Panc1 (cell line): ENCODE measurements around the gene SPATA16. TPM values are rescaled to one million over a fixed set of nuclear protein-coding genes. Genes with fewer than 3 reads are reported as not detected.
"Not testable (repeated sequence)": the region's sequence is repeated elsewhere in the genome, so short reads cannot be mapped to it uniquely, and the experiment has no call there.

Experiments used
- ATAC-seq: fragments of 200-7000 bp; cut with Tn5 transposase; 2 replicates; pipeline ENCODE4 v1.9.1; 2020; ENCODE audit warnings: mild to moderate bottlenecking, moderate library complexity
- BruUV-seq: library from RNA; stranded (reverse); fragments of 400-500 nt; replicated peaks from 2 replicates; lab custom pipeline; 2021; lab: Mats Ljungman, UMichigan
- CTCF ChIA-PET: fragments of 300-600 bp; sonication (Branson Sonifier 250); formaldehyde crosslinking; loops from one replicate; lab custom pipeline; 2022; ENCODE audit warnings: antibody characterized with exemption; lab: Charles Lee
- POLR2A ChIA-PET: fragments of 300-600 bp; sonication (Branson Sonifier 250); formaldehyde crosslinking; loops from one replicate; lab custom pipeline; 2022; ENCODE audit warnings: antibody characterized with exemption; lab: Charles Lee
- DNase-seq: peaks from one replicate; pipeline ENCODE4 v3.0.0-alpha.2; 2010; ENCODE audit warnings: low read depth, low spot score
- H3K27ac ChIP-seq: 2 replicates; pipeline ENCODE4 v1.5.1; 2011; ENCODE audit warnings: mild to moderate bottlenecking, low read length, inconsistent platforms
- H3K27me3 ChIP-seq: fragments of 200-500 bp; sonication (Bioruptor generic); 2 replicates; pipeline ENCODE4 v1.6.0; 2014; ENCODE audit warnings: low read length, inconsistent platforms; ENCODE audit not compliant: control insufficient read depth, insufficient read depth
- H3K36me3 ChIP-seq: fragments of 200-500 bp; sonication (Bioruptor generic); 2 replicates; pipeline ENCODE4 v1.5.1; 2014; ENCODE audit warnings: inconsistent platforms, mild to moderate bottlenecking, low read length, moderate library complexity; ENCODE audit not compliant: control insufficient read depth, insufficient read depth
- H3K4me1 ChIP-seq: 2 replicates; pipeline ENCODE4 v1.5.1; 2011; ENCODE audit warnings: inconsistent platforms, mild to moderate bottlenecking, low read length, moderate library complexity; ENCODE audit not compliant: control insufficient read depth, insufficient read depth
- H3K4me3 ChIP-seq, 2 experiments: 2 replicates each; pipeline ENCODE4 v1.5.1; 2011 to 2012; ENCODE audit warnings: low read depth in 2 of 2, low read length in 2 of 2, mild to moderate bottlenecking in 2 of 2, inconsistent platforms in 1 of 2, moderate library complexity in 1 of 2
- H3K9me3 ChIP-seq: fragments of 200-500 bp; sonication (Bioruptor generic); 2 replicates; pipeline ENCODE4 v1.5.1; 2014; ENCODE audit warnings: low read depth, mild to moderate bottlenecking, inconsistent platforms, low read length, moderate library complexity; ENCODE audit not compliant: control insufficient read depth, insufficient read depth
- CTCF ChIP-seq: fragments of 450-650 bp; IDR thresholded peaks from 2 replicates; pipeline ENCODE4 v1.5.1; 2017; ENCODE audit warnings: mild to moderate bottlenecking
- POLR2AphosphoS5 ChIP-seq: IDR thresholded peaks from 2 replicates; pipeline ENCODE4 v1.6.1; 2012; ENCODE audit warnings: mild to moderate bottlenecking, low read depth, low read length, moderate library complexity
- REST ChIP-seq, 2 experiments: IDR thresholded peaks; 2 replicates each; pipeline ENCODE4 v1.6.1; 2011 to 2012; ENCODE audit warnings: low read depth in 2 of 2, control low read depth in 1 of 2, low read length in 1 of 2, mild to moderate bottlenecking in 1 of 2, moderate library complexity in 1 of 2; ENCODE audit not compliant: insufficient read depth in 1 of 2
- SIN3A ChIP-seq: IDR thresholded peaks from 2 replicates; pipeline ENCODE4 v1.6.1; 2012; ENCODE audit warnings: low read depth, mild to moderate bottlenecking, low read length, moderate library complexity, borderline replicate concordance; ENCODE audit not compliant: insufficient read depth
- TCF7L2 ChIP-seq: IDR thresholded peaks from 2 replicates; pipeline ENCODE4 v1.6.1; 2011; ENCODE audit warnings: mild to moderate bottlenecking, low read depth, low read length, inconsistent platforms
- in situ Hi-C: cut with HindIII; loops from 2 replicates; pipeline ENCODE4 v1.10.0; 2016; ENCODE audit warnings: low sequenced_read_pairs, low pct_unique_long_range_greater_than_20kb
- intact Hi-C: fragments of 100-400 bp; cut with micrococcal nuclease; formaldehyde crosslinking; loops from one replicate; pipeline ENCODE4 v1.10.0; 2022; ENCODE audit not compliant: unreplicated experiment
- total RNA-seq: library from RNA; stranded (reverse); gene quantifications from one replicate; pipeline ENCODE4 v1.2.1, GENCODE V29; 2021; ENCODE audit not compliant: unreplicated experiment

Gene SPATA16
- total RNA-seq, 1 experiment from 2014 or later: not detected

DNA sequence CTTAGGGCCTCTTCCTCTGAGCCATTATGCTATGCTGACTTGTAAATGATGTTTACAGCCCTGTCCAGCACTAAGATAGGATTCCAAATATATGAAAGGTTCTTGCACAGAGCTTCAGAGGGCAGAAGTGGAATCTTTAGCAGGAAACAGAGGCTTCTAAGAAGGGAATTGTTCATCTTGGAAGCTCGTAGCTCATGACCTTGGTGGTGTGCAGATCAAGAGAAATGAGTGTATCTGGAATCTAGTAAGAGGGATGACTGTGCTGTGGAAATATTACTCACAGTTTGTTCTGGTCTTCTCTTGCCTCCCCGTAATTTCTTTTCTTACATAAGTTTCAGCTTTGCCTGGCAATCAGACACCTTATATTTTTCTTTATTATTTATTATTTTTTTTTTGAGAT, 175.8 kb downstream of the SPATA16 start:
- no peak overlapping the region for H3K27ac ChIP-seq
- H3K36me3 ChIP-seq: no peaks in the 10 kb centered on the region
- CTCF ChIA-PET: no interaction called here
- TF ChIP-seq CTCF: no peak
- no peak for TF ChIP-seq SIN3A
- TF ChIP-seq TCF7L2: no peak
- TF ChIP-seq POLR2AphosphoS5: no peak
- no peak for TF ChIP-seq REST (IDR thresholded peaks at IDR 0.05; ENCODE audit: insufficient read depth in 1 of 2, low read depth in 2 of 2, low read length in 1 of 2)
- ATAC-seq (no peak), DNase-seq (no peak)
- intact Hi-C loops: no loop called here
- no TSS peak for BruUV-seq
- in situ Hi-C loops: no loop called here
- POLR2A ChIA-PET: no interaction called here
- no peaks in the 10 kb centered on the region for H3K4me1 ChIP-seq
- H3K4me3 ChIP-seq: no peak overlapping the region
- H3K9me3 ChIP-seq: no peaks in the 10 kb centered on the region
- H3K27me3 ChIP-seq: no peaks in the 10 kb centered on the region

DNA sequence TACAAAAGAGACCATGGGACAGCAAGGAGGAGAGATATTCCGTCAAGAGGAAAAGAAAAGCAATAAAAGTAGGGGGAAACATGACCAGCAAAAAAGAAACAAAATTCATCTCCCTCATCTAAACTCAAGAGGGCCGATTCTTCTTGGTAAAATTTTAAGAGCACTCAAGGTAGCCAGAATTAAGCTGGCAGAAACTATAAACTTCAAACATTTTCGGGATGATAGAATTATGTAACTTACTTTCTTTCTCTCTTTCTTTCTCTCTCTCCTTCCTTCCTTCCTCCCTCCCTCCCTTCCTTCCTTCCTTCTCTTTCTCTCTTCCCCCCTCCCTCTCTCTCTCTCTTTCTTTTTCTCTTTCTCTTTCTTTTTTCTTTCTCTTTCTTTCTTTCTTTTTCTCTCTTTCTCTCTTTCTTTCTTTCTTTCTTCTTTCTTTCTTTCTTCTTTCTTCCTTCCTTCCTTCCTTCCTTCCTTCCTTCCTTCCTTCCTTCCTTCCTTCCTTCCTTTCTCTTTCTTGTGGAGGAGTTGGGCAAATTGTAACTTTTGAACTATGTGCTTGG, 180.3 kb downstream of the SPATA16 start:
- intact Hi-C loops, H3K27me3 ChIP-seq, H3K4me3 ChIP-seq, DNase-seq, POLR2A ChIA-PET, CTCF ChIA-PET, in situ Hi-C loops, H3K9me3 ChIP-seq, H3K36me3 ChIP-seq, H3K27ac ChIP-seq, BruUV-seq, H3K4me1 ChIP-seq, ATAC-seq: not testable (repeated sequence)

- no peak overlapping the region for H3K4me3 ChIP-seq
- no peak for DNase-seq
- H3K27me3 ChIP-seq: peaks cover 2% of the 10 kb centered on the region; the same call in 1 of the 2 replicates
- ChIA-PET POLR2A (no interaction called here), CTCF (no interaction called here)
- TF ChIP-seq REST (IDR thresholded peaks at IDR 0.05; ENCODE audit: insufficient read depth in 1 of 2, low read depth in 2 of 2, low read length in 1 of 2) (no peak), POLR2AphosphoS5 (no peak)
- no peak for ATAC-seq
- intact Hi-C loops: no loop called here
- no peak overlapping the region for H3K27ac ChIP-seq
- BruUV-seq: no TSS peak
- no peaks in the 10 kb centered on the region for H3K4me1 ChIP-seq
- no peaks in the 10 kb centered on the region for H3K9me3 ChIP-seq
- in situ Hi-C loops: no loop called here
- no peaks in the 10 kb centered on the region for H3K36me3 ChIP-seq
Measured at GRCh38 chr3:172958565-172958964, 182.5 kb downstream of the SPATA16 start.
